ENCODE data around the gene PRDX5.

The PRDX5 gene

GRCh38 chr11:64339754-64340408, 22.0 kb downstream of the PRDX5 start, which contains the start of gene CCDC88B:
Gene CCDC88B (plus strand): TSS chr11:64340204. CDS start chr11:64340267, 63 bp downstream.
- TF ChIP-seq CTCF (IDR thresholded peaks at IDR 0.05; ENCODE audit: extremely low read depth, insufficient read depth, missing control alignments) = no peak
- in situ Hi-C loops (cut with MboI; ENCODE audit: low pct_unique_long_range_greater_than_20kb, low sequenced_read_pairs, unreplicated experiment) = no loop called here
- peak; percentile 89 for DNase-seq (ENCODE audit: low spot score)

- in situ Hi-C loops (cut with MboI; ENCODE audit: low pct_unique_long_range_greater_than_20kb, low sequenced_read_pairs, unreplicated experiment) = no loop called here
- peak; percentile 85 for DNase-seq (ENCODE audit: low spot score)
- no peak for TF ChIP-seq CTCF (IDR thresholded peaks at IDR 0.05; ENCODE audit: extremely low read depth, insufficient read depth, missing control alignments)
Observed at GRCh38 chr11:64340671-64341335, 22.9 kb downstream of the PRDX5 start.

GRCh38 chr11:64341429-64341828, 23.5 kb downstream of the PRDX5 start:
- no peak for DNase-seq (ENCODE audit: low spot score)
- in situ Hi-C loops (cut with MboI; ENCODE audit: low pct_unique_long_range_greater_than_20kb, low sequenced_read_pairs, unreplicated experiment) = no loop called here
- TF ChIP-seq CTCF (IDR thresholded peaks at IDR 0.05; ENCODE audit: extremely low read depth, insufficient read depth, missing control alignments) = no peak

GRCh38 chr11:64341851-64342791, 24.2 kb downstream of the PRDX5 start:
- TF ChIP-seq CTCF (IDR thresholded peaks at IDR 0.05; ENCODE audit: extremely low read depth, insufficient read depth, missing control alignments) = peak; percentile 28
- peak; percentile 97 for DNase-seq (ENCODE audit: low spot score)
- in situ Hi-C loops (cut with MboI; ENCODE audit: low pct_unique_long_range_greater_than_20kb, low sequenced_read_pairs, unreplicated experiment) = no loop called here

GRCh38 chr11:64342869-64343745, 25.2 kb downstream of the PRDX5 start:
- in situ Hi-C loops (cut with MboI; ENCODE audit: low pct_unique_long_range_greater_than_20kb, low sequenced_read_pairs, unreplicated experiment) = no loop called here
- DNase-seq (ENCODE audit: low spot score) = no peak
- no peak for TF ChIP-seq CTCF (IDR thresholded peaks at IDR 0.05; ENCODE audit: extremely low read depth, insufficient read depth, missing control alignments)
